Panc1 (cell line): ENCODE measurements around the gene SH3PXD2A. TPM values are rescaled to one million over a fixed set of nuclear protein-coding genes. Genes with fewer than 3 reads are reported as not detected.

ENCODE experiments used
- ATAC-seq: fragments of 200-7000 bp; cut with Tn5 transposase; 2 replicates; pipeline ENCODE4 v1.9.1; 2020; ENCODE audit warnings: mild to moderate bottlenecking, moderate library complexity
- BruUV-seq: library from RNA; stranded (reverse); fragments of 400-500 nt; replicated peaks from 2 replicates; lab custom pipeline; 2021; lab: Mats Ljungman, UMichigan
- CTCF ChIA-PET: fragments of 300-600 bp; sonication (Branson Sonifier 250); formaldehyde crosslinking; loops from one replicate; lab custom pipeline; 2022; ENCODE audit warnings: antibody characterized with exemption; lab: Charles Lee
- POLR2A ChIA-PET: fragments of 300-600 bp; sonication (Branson Sonifier 250); formaldehyde crosslinking; loops from one replicate; lab custom pipeline; 2022; ENCODE audit warnings: antibody characterized with exemption; lab: Charles Lee
- DNase-seq: peaks from one replicate; pipeline ENCODE4 v3.0.0-alpha.2; 2010; ENCODE audit warnings: low read depth, low spot score
- H3K27ac ChIP-seq: 2 replicates; pipeline ENCODE4 v1.5.1; 2011; ENCODE audit warnings: mild to moderate bottlenecking, low read length, inconsistent platforms
- H3K27me3 ChIP-seq: fragments of 200-500 bp; sonication (Bioruptor generic); 2 replicates; pipeline ENCODE4 v1.6.0; 2014; ENCODE audit warnings: low read length, inconsistent platforms; ENCODE audit not compliant: control insufficient read depth, insufficient read depth
- H3K36me3 ChIP-seq: fragments of 200-500 bp; sonication (Bioruptor generic); 2 replicates; pipeline ENCODE4 v1.5.1; 2014; ENCODE audit warnings: inconsistent platforms, mild to moderate bottlenecking, low read length, moderate library complexity; ENCODE audit not compliant: control insufficient read depth, insufficient read depth
- H3K4me1 ChIP-seq: 2 replicates; pipeline ENCODE4 v1.5.1; 2011; ENCODE audit warnings: inconsistent platforms, mild to moderate bottlenecking, low read length, moderate library complexity; ENCODE audit not compliant: control insufficient read depth, insufficient read depth
- H3K4me3 ChIP-seq, 2 experiments: 2 replicates each; pipeline ENCODE4 v1.5.1; 2011 to 2012; ENCODE audit warnings: low read depth in 2 of 2, low read length in 2 of 2, mild to moderate bottlenecking in 2 of 2, inconsistent platforms in 1 of 2, moderate library complexity in 1 of 2
- H3K9me3 ChIP-seq: fragments of 200-500 bp; sonication (Bioruptor generic); 2 replicates; pipeline ENCODE4 v1.5.1; 2014; ENCODE audit warnings: low read depth, mild to moderate bottlenecking, inconsistent platforms, low read length, moderate library complexity; ENCODE audit not compliant: control insufficient read depth, insufficient read depth
- CTCF ChIP-seq: fragments of 450-650 bp; IDR thresholded peaks from 2 replicates; pipeline ENCODE4 v1.5.1; 2017; ENCODE audit warnings: mild to moderate bottlenecking
- POLR2AphosphoS5 ChIP-seq: IDR thresholded peaks from 2 replicates; pipeline ENCODE4 v1.6.1; 2012; ENCODE audit warnings: mild to moderate bottlenecking, low read depth, low read length, moderate library complexity
- REST ChIP-seq, 2 experiments: IDR thresholded peaks; 2 replicates each; pipeline ENCODE4 v1.6.1; 2011 to 2012; ENCODE audit warnings: low read depth in 2 of 2, control low read depth in 1 of 2, low read length in 1 of 2, mild to moderate bottlenecking in 1 of 2, moderate library complexity in 1 of 2; ENCODE audit not compliant: insufficient read depth in 1 of 2
- SIN3A ChIP-seq: IDR thresholded peaks from 2 replicates; pipeline ENCODE4 v1.6.1; 2012; ENCODE audit warnings: low read depth, mild to moderate bottlenecking, low read length, moderate library complexity, borderline replicate concordance; ENCODE audit not compliant: insufficient read depth
- TCF7L2 ChIP-seq: IDR thresholded peaks from 2 replicates; pipeline ENCODE4 v1.6.1; 2011; ENCODE audit warnings: mild to moderate bottlenecking, low read depth, low read length, inconsistent platforms
- in situ Hi-C: cut with HindIII; loops from 2 replicates; pipeline ENCODE4 v1.10.0; 2016; ENCODE audit warnings: low sequenced_read_pairs, low pct_unique_long_range_greater_than_20kb
- intact Hi-C: fragments of 100-400 bp; cut with micrococcal nuclease; formaldehyde crosslinking; loops from one replicate; pipeline ENCODE4 v1.10.0; 2022; ENCODE audit not compliant: unreplicated experiment
- total RNA-seq: library from RNA; stranded (reverse); gene quantifications from one replicate; pipeline ENCODE4 v1.2.1, GENCODE V29; 2021; ENCODE audit not compliant: unreplicated experiment

The SH3PXD2A gene
- total RNA-seq, 1 experiment from 2014 or later, result 5.7 TPM

GRCh38 chr10:103648251-103648635 lies 207.1 kb downstream of the SH3PXD2A start:
- ChIA-PET POLR2A (no interaction called here), CTCF (no interaction called here)
- H3K27me3 ChIP-seq, result no peaks in the 10 kb centered on the region
- in situ Hi-C loops, result no loop called here
- no peaks in the 10 kb centered on the region for H3K36me3 ChIP-seq
- H3K4me1 ChIP-seq, result no peaks in the 10 kb centered on the region
- H3K4me3 ChIP-seq, result no peak overlapping the region
- H3K27ac ChIP-seq, result no peak overlapping the region
- no peaks in the 10 kb centered on the region for H3K9me3 ChIP-seq
- no peak for ATAC-seq
- BruUV-seq, result no TSS peak
- intact Hi-C loops, result no loop called here
- DNase-seq, result no peak
- TF ChIP-seq SIN3A (no peak), CTCF (no peak), POLR2AphosphoS5 (no peak), TCF7L2 (no peak), REST (IDR thresholded peaks at IDR 0.05; ENCODE audit: insufficient read depth in 1 of 2, low read depth in 2 of 2, low read length in 1 of 2) (no peak)

- ATAC-seq (no peak), DNase-seq (no peak)
- intact Hi-C loops, result no loop called here
- Histone ChIP-seq H3K9me3 (no peaks in the 10 kb centered on the region), H3K4me1 (no peaks in the 10 kb centered on the region), H3K27me3 (no peaks in the 10 kb centered on the region), H3K4me3 (no peak overlapping the region), H3K27ac (no peak overlapping the region), H3K36me3 (no peaks in the 10 kb centered on the region)
- in situ Hi-C loops, result no loop called here
- no TSS peak for BruUV-seq
- CTCF ChIA-PET, result no interaction called here
- POLR2A ChIA-PET, result no interaction called here
- no peak for TF ChIP-seq POLR2AphosphoS5
- TF ChIP-seq TCF7L2, result no peak
- TF ChIP-seq REST (IDR thresholded peaks at IDR 0.05; ENCODE audit: insufficient read depth in 1 of 2, low read depth in 2 of 2, low read length in 1 of 2), result no peak
- no peak for TF ChIP-seq SIN3A
- no peak for TF ChIP-seq CTCF
Measured at GRCh38 chr10:103646304-103646703, 209.1 kb downstream of the SH3PXD2A start.
